Panc1 (cell line): Measurements from ENCODE around the gene APEH. TPM values are rescaled to one million over a fixed set of nuclear protein-coding genes. Genes with fewer than 3 reads are reported as not detected.

ENCODE experiments used
- ATAC-seq: fragments of 200-7000 bp; cut with Tn5 transposase; 2 replicates; pipeline ENCODE4 v1.9.1; 2020; ENCODE audit warnings: mild to moderate bottlenecking, moderate library complexity
- BruUV-seq: library from RNA; stranded (reverse); fragments of 400-500 nt; replicated peaks from 2 replicates; lab custom pipeline; 2021; lab: Mats Ljungman, UMichigan
- CTCF ChIA-PET: fragments of 300-600 bp; sonication (Branson Sonifier 250); formaldehyde crosslinking; loops from one replicate; lab custom pipeline; 2022; ENCODE audit warnings: antibody characterized with exemption; lab: Charles Lee
- POLR2A ChIA-PET: fragments of 300-600 bp; sonication (Branson Sonifier 250); formaldehyde crosslinking; loops from one replicate; lab custom pipeline; 2022; ENCODE audit warnings: antibody characterized with exemption; lab: Charles Lee
- DNase-seq: peaks from one replicate; pipeline ENCODE4 v3.0.0-alpha.2; 2010; ENCODE audit warnings: low read depth, low spot score
- H3K27ac ChIP-seq: 2 replicates; pipeline ENCODE4 v1.5.1; 2011; ENCODE audit warnings: mild to moderate bottlenecking, low read length, inconsistent platforms
- H3K27me3 ChIP-seq: fragments of 200-500 bp; sonication (Bioruptor generic); 2 replicates; pipeline ENCODE4 v1.6.0; 2014; ENCODE audit warnings: low read length, inconsistent platforms; ENCODE audit not compliant: control insufficient read depth, insufficient read depth
- H3K36me3 ChIP-seq: fragments of 200-500 bp; sonication (Bioruptor generic); 2 replicates; pipeline ENCODE4 v1.5.1; 2014; ENCODE audit warnings: inconsistent platforms, mild to moderate bottlenecking, low read length, moderate library complexity; ENCODE audit not compliant: control insufficient read depth, insufficient read depth
- H3K4me1 ChIP-seq: 2 replicates; pipeline ENCODE4 v1.5.1; 2011; ENCODE audit warnings: inconsistent platforms, mild to moderate bottlenecking, low read length, moderate library complexity; ENCODE audit not compliant: control insufficient read depth, insufficient read depth
- H3K4me3 ChIP-seq, 2 experiments: 2 replicates each; pipeline ENCODE4 v1.5.1; 2011 to 2012; ENCODE audit warnings: low read depth in 2 of 2, low read length in 2 of 2, mild to moderate bottlenecking in 2 of 2, inconsistent platforms in 1 of 2, moderate library complexity in 1 of 2
- H3K9me3 ChIP-seq: fragments of 200-500 bp; sonication (Bioruptor generic); 2 replicates; pipeline ENCODE4 v1.5.1; 2014; ENCODE audit warnings: low read depth, mild to moderate bottlenecking, inconsistent platforms, low read length, moderate library complexity; ENCODE audit not compliant: control insufficient read depth, insufficient read depth
- CTCF ChIP-seq: fragments of 450-650 bp; IDR thresholded peaks from 2 replicates; pipeline ENCODE4 v1.5.1; 2017; ENCODE audit warnings: mild to moderate bottlenecking
- POLR2AphosphoS5 ChIP-seq: IDR thresholded peaks from 2 replicates; pipeline ENCODE4 v1.6.1; 2012; ENCODE audit warnings: mild to moderate bottlenecking, low read depth, low read length, moderate library complexity
- SIN3A ChIP-seq: IDR thresholded peaks from 2 replicates; pipeline ENCODE4 v1.6.1; 2012; ENCODE audit warnings: low read depth, mild to moderate bottlenecking, low read length, moderate library complexity, borderline replicate concordance; ENCODE audit not compliant: insufficient read depth
- TCF7L2 ChIP-seq: IDR thresholded peaks from 2 replicates; pipeline ENCODE4 v1.6.1; 2011; ENCODE audit warnings: mild to moderate bottlenecking, low read depth, low read length, inconsistent platforms
- in situ Hi-C: cut with HindIII; loops from 2 replicates; pipeline ENCODE4 v1.10.0; 2016; ENCODE audit warnings: low sequenced_read_pairs, low pct_unique_long_range_greater_than_20kb
- intact Hi-C: fragments of 100-400 bp; cut with micrococcal nuclease; formaldehyde crosslinking; loops from one replicate; pipeline ENCODE4 v1.10.0; 2022; ENCODE audit not compliant: unreplicated experiment
- total RNA-seq: library from RNA; stranded (reverse); gene quantifications from one replicate; pipeline ENCODE4 v1.2.1, GENCODE V29; 2021; ENCODE audit not compliant: unreplicated experiment
- TF ChIP-seq, protein P1 (sequence below), 2 experiments: IDR thresholded peaks; 2 replicates each; pipeline ENCODE4 v1.6.1; 2011 to 2012; ENCODE audit warnings: low read depth in 2 of 2, control low read depth in 1 of 2, low read length in 1 of 2, mild to moderate bottlenecking in 1 of 2, moderate library complexity in 1 of 2; ENCODE audit not compliant: insufficient read depth in 1 of 2

The APEH gene
- total RNA-seq, 1 experiment from 2014 or later, result 131 TPM

DNA sequence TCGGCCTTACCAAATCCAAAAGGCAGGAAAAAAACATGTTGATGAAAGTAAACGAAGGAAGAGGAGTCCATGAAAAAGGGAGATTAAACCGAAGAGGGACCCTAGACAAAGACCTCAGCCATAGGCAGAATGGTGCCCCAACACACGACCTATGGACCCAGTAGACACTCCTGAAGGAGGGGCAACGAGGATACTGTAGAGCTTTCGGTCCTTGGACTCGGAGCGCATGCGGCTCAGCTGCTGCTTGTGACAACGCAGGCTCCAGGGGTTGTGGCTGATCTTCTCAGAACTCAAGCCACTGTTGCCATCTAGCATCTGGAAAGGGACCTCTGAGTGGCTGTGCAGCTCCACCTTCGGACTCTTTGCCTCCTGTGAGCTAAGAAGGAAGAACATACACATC is 58.4 kb downstream of the APEH start:
- in situ Hi-C loops (no loop called here), intact Hi-C loops (no loop called here)
- no TSS peak for BruUV-seq
- H3K27ac ChIP-seq, result no peak overlapping the region
- no peaks in the 10 kb centered on the region for H3K9me3 ChIP-seq
- no peak for TF ChIP-seq POLR2AphosphoS5
- no peak for TF ChIP-seq CTCF
- TF ChIP-seq TCF7L2, result no peak
- TF ChIP-seq, protein P1, sequence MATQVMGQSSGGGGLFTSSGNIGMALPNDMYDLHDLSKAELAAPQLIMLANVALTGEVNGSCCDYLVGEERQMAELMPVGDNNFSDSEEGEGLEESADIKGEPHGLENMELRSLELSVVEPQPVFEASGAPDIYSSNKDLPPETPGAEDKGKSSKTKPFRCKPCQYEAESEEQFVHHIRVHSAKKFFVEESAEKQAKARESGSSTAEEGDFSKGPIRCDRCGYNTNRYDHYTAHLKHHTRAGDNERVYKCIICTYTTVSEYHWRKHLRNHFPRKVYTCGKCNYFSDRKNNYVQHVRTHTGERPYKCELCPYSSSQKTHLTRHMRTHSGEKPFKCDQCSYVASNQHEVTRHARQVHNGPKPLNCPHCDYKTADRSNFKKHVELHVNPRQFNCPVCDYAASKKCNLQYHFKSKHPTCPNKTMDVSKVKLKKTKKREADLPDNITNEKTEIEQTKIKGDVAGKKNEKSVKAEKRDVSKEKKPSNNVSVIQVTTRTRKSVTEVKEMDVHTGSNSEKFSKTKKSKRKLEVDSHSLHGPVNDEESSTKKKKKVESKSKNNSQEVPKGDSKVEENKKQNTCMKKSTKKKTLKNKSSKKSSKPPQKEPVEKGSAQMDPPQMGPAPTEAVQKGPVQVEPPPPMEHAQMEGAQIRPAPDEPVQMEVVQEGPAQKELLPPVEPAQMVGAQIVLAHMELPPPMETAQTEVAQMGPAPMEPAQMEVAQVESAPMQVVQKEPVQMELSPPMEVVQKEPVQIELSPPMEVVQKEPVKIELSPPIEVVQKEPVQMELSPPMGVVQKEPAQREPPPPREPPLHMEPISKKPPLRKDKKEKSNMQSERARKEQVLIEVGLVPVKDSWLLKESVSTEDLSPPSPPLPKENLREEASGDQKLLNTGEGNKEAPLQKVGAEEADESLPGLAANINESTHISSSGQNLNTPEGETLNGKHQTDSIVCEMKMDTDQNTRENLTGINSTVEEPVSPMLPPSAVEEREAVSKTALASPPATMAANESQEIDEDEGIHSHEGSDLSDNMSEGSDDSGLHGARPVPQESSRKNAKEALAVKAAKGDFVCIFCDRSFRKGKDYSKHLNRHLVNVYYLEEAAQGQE (IDR thresholded peaks at IDR 0.05; ENCODE audit: insufficient read depth in 1 of 2, low read depth in 2 of 2, low read length in 1 of 2), result no peak
- no peak for TF ChIP-seq SIN3A
- no peaks in the 10 kb centered on the region for H3K27me3 ChIP-seq
- no peak overlapping the region for H3K4me3 ChIP-seq
- DNase-seq (no peak), ATAC-seq (no peak)
- CTCF ChIA-PET, result no interaction called here
- POLR2A ChIA-PET, result no interaction called here
- peaks cover 5% of the 10 kb centered on the region; the same call in 1 of the 2 replicates for H3K36me3 ChIP-seq
- H3K4me1 ChIP-seq, result no peaks in the 10 kb centered on the region

DNA sequence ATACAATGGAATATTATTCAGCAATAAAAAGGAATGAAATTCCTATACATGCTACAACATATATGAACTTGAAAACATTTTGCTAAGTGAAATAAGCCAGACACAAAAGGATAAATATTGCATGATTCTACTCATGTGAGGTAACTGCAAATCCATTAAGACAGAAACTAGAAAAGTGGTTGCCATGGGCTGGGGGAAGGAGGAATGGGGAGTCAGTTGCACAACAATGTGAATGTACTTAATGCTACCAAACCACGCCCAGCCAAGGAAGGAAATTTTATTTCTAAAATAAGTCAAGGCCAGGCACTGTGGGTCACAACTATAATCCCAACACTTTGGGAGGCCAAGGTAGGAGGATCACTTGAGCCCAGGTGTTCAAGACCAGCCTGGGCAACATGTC is 59.4 kb downstream of the APEH start:
- ChIA-PET POLR2A (no interaction called here), CTCF (no interaction called here)
- no peaks in the 10 kb centered on the region for H3K9me3 ChIP-seq
- intact Hi-C loops (no loop called here), in situ Hi-C loops (no loop called here)
- TF ChIP-seq, protein P1 (IDR thresholded peaks at IDR 0.05; ENCODE audit: insufficient read depth in 1 of 2, low read depth in 2 of 2, low read length in 1 of 2), result no peak
- no peak for TF ChIP-seq CTCF
- TF ChIP-seq POLR2AphosphoS5, result no peak
- no peak for TF ChIP-seq TCF7L2
- no peak for TF ChIP-seq SIN3A
- no peak overlapping the region for H3K4me3 ChIP-seq
- H3K27me3 ChIP-seq, result no peaks in the 10 kb centered on the region
- no peak for DNase-seq
- peaks cover 5% of the 10 kb centered on the region; the same call in 1 of the 2 replicates for H3K36me3 ChIP-seq
- no TSS peak for BruUV-seq
- no peak overlapping the region for H3K27ac ChIP-seq
- no peak for ATAC-seq
- H3K4me1 ChIP-seq, result no peaks in the 10 kb centered on the region

Other genes starting within 250 kb of the APEH start
- gene NICN1, start 245.0 kb upstream of the APEH start, total RNA-seq, result 9.2 TPM
- gene DAG1, start 204.1 kb upstream of the APEH start, total RNA-seq, result 160 TPM
- 0.87 TPM for gene BSN, start 119.9 kb upstream of the APEH start, total RNA-seq
- gene MST1, start 15.1 kb downstream of the APEH start, total RNA-seq, result 14.0 TPM
- 23.1 TPM for gene RNF123, start 15.2 kb downstream of the APEH start, total RNA-seq
- gene AMIGO3, start 45.3 kb downstream of the APEH start, total RNA-seq, result 0.72 TPM
- 28.4 TPM for gene GMPPB, start 49.6 kb downstream of the APEH start, total RNA-seq
- gene IP6K1, start 112.2 kb downstream of the APEH start, total RNA-seq, result 39.8 TPM
- not detected for gene CDHR4, start 125.5 kb downstream of the APEH start, total RNA-seq
- gene INKA1, start 128.9 kb downstream of the APEH start, total RNA-seq, result 2.2 TPM
- 12.5 TPM for gene UBA7, start 139.6 kb downstream of the APEH start, total RNA-seq
- gene TRAIP, start 182.2 kb downstream of the APEH start, total RNA-seq, result 18.5 TPM
- 0.85 TPM for gene CAMKV, start 195.6 kb downstream of the APEH start, total RNA-seq
- 27.5 TPM for gene MST1R, start 229.5 kb downstream of the APEH start, total RNA-seq